Frontal cortex (tissue), 4 donors: Measurements from ENCODE around the gene WDR82. TPM values are rescaled to one million over a fixed set of nuclear protein-coding genes. Genes with fewer than 3 reads are reported as not detected.
A peak's percentile ranks its signal among the peaks of the same experiment; 100 is the strongest.

Experiments used
- DNase-seq, 2 donors: peaks; one replicate each; pipeline ENCODE4 v3.0.0; 2012; ENCODE audit warnings: low spot score in 2 of 2
- FAIRE-seq: peaks from 2 replicates; lab custom pipeline; 2012; peaks lifted over from hg19 to GRCh38; lab: Jason Lieb, UNC
- total RNA-seq: library from RNA; depleted of rRNA; stranded (reverse); fragments of >200 nt; gene quantifications from one replicate; pipeline ENCODE4 v1.2.3, GENCODE V29; 2014
- donor health status: control.
- donor health status: control.
- donor health status: control.

The WDR82 gene
- total RNA-seq, 1 donor from 2014 or later, result 151 TPM

DNA sequence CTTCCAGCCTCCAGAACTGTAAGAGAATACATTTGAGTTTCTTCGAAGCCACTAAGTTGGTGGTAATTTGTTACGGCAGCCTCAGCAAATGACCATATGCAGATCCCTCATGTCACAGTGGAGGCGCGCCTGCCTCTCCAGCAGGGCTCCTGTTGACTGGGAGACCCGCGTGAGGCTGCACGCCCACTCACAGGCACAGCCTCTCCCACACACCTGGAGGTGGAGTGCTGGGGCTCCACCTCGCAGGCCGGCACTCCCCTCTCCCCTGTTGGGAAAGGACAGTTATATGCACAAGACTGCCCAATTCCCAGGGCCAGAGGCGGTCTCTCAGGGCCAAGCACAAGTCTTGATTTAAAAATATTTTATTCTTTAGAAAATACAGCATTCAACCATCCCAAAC, 50.2 kb downstream of the WDR82 start:
- no peak for DNase-seq
- FAIRE-seq, result no peak

DNA sequence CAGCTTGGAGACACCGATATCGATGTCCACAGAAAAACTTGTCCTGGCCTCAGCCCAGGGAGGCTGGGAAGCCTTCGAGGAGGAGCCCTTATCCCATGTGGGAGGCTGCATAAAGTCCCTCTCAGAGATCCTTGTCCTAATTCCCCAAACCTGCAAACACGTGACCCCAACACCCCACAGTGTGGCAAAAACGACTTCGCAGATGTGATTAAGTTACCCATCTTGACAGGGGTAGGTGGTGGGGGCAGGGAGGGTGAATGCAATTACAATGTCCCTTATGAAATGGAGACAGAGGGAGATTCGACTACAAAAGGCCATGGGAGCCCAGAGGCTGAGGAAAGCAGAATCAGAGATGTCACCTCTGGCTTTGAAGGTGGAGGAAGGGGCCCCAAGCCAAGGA, 50.7 kb downstream of the WDR82 start:
- FAIRE-seq (no peak), DNase-seq (no peak)

DNA sequence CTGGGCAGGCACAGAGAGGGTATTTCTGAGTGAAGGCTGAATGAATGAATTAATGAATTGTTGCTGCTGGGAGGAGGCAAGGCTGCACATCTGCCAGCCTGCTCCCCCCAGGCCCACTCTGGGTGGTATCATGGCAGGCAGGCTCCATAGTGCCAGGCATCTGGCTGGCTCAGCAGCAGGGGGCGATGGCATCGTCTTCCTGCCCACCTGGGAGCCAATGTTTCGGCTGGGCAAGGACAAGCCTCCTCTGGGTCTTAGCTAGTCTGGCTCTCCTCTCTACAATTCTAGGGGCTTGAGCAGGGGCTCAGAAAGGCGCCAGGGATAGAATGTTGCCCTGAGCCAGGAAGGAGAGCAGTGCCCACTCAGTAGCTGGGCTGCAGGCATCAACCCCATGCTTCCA, 51.3 kb downstream of the WDR82 start:
- FAIRE-seq (no peak), DNase-seq (no peak)

DNA sequence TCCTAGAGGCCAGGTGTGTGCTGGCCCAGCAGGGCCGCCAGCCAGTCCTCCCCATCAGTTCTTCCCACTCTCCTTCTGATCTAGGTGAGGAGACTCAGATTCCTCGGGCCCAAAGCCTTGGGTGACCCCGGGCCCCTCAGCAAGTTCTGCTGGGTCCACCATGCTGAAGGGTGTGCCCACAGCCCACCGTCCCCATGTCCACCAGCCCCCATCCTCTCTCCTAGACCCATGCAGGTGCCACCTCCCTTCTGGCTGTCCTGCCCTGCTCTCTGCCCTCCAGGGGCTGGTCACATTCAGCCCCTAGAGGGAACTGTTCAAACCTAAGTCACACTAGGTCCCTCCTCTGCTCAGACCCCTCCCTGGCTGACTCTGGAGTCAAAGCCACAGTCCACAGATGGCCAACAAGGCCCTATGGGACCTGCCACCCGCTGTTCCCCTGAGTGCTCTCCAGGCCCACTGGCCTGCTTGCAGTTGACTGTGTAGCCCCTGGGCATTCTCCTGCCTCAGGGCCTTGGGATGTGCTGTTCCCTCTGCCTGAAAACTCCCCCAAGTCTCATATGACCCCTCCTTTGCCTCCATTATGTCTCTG, 52.1 kb downstream of the WDR82 start:
- DNase-seq, result no peak
- no peak for FAIRE-seq

DNA sequence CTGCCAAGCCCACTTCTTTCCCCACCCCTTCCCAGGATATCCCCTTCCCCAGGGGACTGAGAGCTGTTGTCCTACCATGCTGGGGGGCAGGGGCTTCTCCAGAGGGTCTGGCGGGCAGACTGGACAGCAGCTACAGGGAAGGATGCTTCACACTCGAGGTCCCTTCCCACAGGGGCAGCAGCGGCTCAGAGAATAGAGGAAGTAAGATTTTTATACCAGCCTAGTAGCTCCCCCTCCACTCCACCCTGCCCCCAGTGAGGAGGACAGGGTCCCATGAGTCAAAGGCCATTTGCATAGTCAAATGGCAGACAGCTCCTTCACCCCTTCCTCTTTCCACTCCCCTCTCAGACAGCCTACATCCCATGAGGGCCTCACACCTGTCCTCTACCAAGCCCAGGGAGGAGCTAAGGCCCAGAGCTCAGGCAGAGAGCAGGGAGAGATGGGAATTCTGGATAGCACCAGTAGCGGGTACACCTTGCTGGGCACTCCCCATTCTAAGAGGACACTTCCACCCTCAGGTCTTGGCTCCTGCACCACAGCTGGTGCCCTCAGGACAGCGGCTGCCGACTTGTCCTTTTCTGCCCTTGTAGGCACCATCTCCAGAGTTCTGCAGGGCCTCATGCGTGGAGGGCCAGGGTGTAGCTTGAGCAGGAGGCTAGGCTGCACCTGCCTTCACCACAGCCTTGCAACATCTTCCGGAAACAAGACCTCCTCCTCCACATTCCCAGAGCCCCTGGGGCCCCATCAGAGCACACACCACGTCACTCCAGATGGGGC, 52.8 kb downstream of the WDR82 start, which contains the start of gene TLR9:
TSS of gene TLR9 (minus strand) at position 194 of the 777 bp plus-strand sequence. CDS start at position 78, 116 bp downstream.
- FAIRE-seq (no peak), DNase-seq (no peak)

DNA sequence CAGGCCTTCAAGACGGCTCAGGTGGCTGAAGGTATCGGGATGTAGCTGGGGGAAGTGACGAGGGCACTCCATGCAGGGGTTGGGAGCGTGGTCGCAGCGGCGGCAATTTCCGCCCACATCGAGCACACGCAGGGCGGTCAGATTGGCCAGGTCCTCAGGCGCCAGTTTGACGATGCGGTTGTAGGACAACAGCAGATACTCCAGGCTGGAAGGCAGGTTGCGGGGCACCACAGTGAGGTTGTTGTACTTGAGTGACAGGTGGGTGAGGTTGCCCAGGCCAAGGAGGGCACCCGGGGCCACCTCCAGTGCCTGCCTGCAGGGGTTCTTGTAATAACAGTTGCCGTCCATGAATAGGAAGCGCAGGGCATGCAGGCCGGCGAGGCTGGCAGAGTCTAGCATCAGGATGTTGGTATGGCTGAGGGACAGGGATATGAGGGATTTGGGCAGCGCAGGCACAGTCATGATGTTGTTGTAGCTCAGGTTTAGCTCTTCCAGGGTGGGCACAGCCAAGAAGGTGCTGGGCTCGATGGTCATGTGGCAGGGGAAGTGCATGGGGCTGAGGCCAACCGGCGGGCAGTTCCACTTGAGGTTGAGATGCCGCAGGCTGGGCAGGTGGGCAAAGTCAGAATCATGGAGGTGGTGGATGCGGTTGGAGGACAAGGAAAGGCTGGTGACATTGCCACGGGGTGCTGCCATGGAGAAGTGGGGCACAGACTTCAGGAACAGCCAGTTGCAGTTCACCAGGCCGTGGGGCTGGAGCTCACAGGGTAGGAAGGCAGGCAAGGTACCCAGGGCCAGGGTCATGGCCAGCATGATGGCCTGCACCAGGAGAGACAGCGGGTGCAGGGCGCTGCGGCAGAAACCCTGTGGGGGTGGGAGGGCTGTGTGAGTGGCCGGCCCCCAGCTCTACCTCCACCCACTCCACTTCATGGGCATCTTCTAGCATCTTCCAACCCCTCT, 54.7 kb downstream of the WDR82 start:
- DNase-seq (no peak), FAIRE-seq (no peak)

DNA sequence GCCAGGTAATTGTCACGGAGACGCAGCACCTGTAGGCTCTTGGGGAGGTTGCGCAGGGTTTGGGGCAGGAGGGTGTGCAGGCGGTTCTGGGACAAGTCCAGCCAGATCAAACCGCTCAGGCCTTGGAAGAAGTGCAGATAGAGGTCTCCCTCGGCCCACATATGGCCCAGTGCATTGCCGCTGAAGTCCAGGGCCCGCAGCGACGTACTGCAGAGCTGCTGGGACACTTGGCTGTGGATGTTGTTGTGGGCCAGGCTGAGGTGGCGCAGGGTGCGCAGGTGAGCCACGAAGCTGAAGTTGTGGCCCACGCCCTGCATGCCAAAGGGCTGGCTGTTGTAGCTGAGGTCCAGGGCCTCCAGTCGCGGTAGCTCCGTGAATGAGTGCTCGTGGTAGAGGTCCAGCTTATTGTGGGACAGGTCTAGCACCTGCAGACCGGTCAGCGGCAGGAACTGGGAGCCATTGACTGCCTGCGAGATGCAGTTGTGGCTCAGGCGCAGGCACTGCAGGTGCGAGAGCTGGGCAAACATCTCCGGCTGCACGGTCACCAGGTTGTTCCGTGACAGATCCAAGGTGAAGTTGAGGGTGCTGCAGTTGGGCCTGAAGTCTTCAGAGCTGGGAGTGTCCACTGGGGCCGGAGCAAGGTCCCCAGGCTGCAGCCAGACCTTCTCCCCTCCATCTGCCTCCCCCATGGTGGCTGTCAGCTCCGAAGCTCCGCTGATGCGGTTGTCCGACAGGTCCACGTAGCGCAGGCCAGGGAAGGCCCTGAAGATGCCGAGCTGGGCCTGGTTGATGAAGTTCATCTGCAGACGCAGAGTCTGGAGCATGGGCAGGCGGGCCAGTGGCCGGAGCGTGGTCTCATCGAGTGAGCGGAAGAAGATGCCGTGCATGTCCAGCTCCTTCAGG, 55.9 kb downstream of the WDR82 start:
- no peak for DNase-seq

DNA sequence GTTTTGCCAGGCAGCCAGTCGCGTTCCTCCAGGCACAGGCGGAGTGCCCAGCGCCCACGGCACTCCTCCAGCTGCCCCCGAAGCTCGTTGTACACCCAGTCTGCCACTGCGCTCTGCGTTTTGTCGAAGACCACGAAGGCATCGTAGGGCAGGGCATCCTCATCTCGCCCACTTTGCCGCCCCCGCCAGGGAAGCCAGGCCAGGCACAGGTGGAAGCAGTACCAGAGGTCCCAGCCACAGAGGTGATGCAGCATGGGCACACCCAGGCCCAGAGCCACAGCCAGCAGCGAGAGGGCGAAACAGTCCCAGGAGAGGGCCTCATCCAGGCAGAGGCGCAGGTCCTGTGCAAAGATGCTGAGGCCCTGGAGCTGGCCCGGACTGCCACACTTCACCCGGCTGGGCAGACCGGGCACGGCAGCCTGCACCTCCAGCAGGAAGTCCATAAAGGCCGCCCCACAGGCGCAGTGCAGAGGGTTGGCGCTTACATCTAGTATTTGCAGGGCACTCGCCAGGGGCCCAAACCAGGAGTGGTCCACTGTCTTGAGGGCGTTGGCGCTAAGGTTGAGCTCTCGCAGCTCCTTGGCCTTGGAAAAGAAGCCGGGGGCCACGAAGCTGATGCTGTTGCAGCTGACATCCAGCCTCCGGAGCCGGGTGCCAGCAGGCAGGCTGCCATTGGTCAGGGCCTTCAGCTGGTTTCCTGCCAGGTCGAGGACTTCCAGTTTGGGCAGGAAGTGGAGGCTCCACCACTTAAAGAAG, 56.7 kb downstream of the WDR82 start:
- FAIRE-seq (no peak), DNase-seq (no peak)

More for the DNA sequence above, 55.9 kb downstream of the WDR82 start:
- FAIRE-seq, result no peak

DNA sequence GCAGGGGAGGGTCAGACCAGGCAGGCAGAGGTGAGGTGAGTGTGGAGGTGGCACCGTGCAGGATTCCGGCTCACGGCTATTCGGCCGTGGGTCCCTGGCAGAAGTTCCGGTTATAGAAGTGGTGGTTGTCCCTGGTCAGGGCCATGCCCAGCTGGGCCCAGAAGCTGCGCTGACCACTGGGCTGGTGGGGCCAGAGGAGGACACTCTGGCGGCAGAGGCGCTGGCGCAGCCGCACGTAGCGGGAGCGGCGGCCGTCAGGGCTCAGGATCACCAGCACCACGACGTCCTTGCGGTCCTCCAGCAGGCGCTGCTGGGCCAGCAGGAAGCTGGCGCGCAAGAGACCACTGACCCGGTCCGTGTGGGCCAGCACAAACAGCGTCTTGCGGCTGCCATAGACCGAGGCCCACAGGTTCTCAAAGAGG, 57.3 kb downstream of the WDR82 start:
- no peak for FAIRE-seq
- DNase-seq, result no peak

DNA sequence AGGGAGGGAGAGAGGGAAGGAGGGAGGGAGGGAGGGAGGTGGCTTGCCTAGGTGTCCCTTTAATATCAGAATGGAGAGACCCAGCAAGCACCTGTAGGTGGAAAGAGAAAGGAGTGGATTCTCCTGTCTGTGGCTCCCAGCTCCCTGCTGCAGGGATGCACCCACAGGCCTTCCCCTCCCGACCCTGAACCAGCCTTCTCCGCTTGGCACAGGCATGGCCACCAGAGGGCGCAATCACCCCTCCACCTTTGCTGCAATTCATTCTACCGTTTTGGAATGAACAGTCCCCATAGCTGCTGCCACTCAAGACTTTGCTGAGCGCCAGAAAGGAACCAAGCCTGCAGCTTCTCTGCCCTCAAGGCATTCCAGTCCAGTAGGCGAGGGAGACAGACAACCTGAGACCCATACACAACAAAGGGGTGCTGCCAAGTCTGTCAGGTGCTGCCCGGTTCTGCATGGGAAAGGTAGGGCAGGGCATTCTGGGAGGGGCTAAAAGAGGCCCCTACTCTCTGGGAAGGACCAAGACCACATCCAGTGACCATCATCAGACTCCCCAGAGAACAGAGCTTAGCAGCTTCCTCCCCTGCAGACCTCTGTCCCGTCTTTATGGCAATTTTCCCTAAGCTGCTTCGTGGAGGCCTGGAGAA, 57.9 kb downstream of the WDR82 start:
- FAIRE-seq (no peak), DNase-seq (peak; percentile 75 to 89)

DNA sequence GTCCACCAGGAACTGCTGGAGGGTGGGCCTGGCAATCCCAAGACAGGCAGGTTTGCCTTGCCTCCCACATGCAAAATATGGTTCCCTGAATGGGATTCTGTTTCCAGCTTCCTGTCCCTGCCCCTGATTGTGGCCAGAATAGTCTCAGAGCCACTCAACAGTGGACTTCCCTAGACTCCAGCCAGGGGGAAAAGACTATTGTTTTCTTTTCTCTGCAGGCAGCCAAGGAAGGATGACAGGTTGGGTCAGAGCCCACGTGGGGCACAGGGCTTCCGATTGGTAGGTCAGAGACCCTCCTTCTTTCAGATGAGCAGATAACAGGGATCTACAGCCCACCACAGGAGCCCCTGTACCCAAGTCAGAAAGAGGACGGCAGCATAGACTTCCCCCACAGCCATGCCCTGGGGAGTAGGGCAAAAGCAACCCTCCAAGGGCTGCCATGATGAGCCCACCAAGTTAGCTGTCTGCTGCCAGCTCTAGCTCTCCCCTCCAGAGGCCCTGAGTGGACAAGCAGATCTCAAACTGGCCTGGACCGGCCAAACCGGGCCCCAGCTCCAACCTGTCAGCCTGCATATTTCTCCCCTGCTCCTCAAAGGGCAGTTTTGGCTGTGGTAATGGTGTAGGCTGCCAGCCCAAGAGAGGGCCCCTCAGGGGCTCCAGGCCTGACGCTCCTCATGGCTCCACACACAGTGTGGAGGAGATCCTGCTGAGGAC, 59.4 kb downstream of the WDR82 start:
- FAIRE-seq, result no peak
- no peak for DNase-seq

DNA sequence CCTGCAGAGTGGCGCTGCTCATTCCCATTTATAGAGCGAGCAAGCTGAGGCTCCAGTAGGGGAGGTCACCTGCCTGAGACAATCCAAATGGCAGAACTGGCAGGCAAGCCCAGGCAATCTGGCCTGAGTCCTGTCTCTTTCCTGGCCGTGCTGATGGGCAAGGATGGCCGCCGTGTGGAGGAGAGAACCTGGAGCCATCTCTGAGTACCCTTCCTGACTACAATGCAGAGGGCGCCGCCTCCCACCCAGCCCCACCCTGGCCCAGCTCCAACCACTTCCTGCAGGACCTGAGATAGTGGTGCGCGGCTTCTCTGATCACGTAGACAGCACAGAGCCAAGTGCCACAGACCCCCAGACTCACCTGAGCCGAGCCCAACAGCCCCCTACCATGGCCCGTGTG, 60.0 kb downstream of the WDR82 start:
- DNase-seq (no peak), FAIRE-seq (no peak)

DNA sequence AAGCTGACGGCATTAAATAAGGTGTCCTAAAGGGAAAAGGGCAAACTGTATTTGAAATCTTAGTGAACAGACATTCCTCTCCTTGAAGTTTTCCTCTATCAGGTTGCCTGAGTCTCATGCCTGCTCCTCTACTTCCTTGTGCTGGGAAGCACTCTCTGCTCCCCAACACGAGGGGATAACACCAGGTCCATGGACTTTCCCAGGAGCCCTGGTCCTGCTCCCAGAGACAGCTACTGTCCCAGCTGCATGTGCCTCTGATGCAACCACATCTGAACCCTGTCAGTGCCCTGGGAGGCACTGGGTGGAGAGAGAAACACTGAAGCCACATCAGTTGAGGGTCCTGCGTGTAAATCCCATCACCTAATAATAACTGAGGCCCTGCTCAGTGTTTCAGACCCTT, 60.4 kb downstream of the WDR82 start:
- FAIRE-seq (no peak), DNase-seq (no peak)

DNA sequence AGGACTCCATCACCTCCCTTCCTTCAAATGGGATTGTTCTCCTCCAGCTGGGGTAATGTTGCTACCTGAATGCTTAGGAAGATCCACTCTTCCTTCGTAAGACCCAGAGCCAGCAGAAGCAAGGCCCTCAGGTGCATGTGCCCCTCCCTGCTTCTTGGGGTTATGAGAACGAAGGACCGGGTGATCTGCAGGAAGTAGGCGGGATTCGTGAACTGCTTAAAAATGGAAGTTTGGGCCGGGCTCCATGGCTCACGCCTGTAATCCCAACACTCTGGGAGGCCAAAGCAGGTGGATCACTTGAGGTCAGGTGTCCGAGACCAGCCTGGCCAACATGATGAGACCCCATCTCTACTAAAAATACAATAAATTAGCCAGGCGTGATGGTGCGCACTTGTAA, 61.0 kb downstream of the WDR82 start:
- DNase-seq, result no peak
- no peak for FAIRE-seq

DNA sequence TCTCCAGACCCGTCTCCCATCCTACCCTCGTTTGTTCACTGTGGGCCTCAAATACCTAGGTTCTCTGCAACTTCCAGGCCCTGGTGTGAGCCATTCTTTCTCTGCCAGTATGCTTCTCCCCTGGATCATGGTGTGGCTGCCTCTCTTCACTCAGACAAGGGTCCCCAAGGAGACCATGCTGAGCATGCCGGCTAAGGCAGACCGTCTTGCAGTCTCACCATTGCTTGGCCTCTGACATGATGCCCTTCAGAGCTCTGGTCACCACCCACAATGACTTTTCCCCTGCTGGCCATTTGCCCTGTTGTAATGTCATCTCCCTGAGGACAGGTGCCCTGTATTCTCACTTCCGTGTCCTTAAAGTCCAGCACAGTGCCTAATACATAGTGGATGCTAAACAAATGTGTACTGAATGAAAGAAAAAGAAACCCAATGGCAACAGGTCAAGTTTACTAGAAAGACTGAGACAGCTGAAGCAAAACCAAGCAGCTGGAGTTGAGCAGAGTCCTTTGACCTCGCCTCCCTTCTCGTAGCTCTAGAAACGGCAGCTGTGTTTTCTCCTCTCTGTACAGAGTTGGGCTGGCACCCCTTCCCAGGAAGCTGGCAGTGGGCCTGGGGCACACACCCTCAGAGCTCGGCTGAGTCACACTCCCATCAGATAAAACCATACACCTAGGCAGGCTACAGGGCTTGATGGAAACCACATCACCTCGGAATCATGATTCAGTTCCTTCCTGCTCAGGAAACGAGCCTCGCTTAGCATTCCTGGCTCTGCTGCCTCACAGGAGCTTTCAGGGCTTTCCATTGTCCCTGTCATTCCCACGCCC, 61.7 kb downstream of the WDR82 start:
- peak in 1 of 2 donors; percentile 52 for DNase-seq
- FAIRE-seq, result no peak

DNA sequence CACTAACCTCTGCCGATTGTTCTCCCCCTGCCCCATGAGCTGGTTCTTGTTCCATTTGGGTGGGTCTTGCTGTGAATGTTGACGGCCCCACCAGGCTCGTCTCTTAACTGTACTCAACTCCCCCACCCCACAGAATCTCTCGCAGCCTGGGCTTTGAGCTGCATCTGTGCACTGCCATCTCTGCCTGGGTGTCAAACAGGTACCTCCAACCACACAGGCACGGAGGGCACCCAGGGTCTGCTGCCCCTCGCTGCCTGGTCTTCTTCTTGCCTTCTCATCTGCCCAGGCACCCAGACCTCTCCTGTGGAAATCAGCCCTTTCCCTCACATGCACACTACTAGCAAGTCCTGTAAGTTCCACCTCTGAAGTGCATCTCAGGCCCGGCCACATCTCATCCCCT, 63.1 kb downstream of the WDR82 start:
- no peak for FAIRE-seq

DNA sequence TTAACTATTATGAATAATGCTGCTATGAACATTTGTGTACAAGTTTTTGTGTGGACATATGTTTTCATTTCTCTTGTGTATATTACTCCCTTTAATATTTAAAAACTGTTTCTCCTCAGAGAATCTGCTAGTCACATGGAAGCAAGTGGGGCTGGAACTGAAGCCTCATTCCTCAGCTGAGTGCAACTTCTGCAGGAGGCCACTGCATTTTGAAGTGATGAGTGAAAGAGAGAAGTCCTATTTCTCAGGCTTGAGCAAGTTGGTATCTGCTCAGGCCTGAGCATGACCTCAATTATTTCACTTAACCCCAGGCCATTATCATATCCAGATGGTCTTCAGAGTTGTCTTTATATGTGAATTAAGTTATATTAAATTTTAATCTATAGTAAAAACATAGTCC, 64.5 kb downstream of the WDR82 start:
- DNase-seq (no peak), FAIRE-seq (no peak)

More for the DNA sequence above, 63.1 kb downstream of the WDR82 start:
- DNase-seq, result no peak
